Choroid plexus epithelial cell (primary cell): ENCODE data around the gene SLC25A21.
"Not testable (repeated sequence)": the region's sequence is repeated elsewhere in the genome, so short reads cannot be mapped to it uniquely, and the experiment has no call there.

ENCODE experiments used
- DNase-seq: peaks from one replicate; pipeline ENCODE4 v3.0.0-alpha.2; 2010; ENCODE audit warnings: low read depth
- H3K4me3 ChIP-seq: 2 replicates; pipeline ENCODE4 v1.5.1; 2011; ENCODE audit warnings: low read depth, mild to moderate bottlenecking, control low read depth, low read length, moderate library complexity
- CTCF ChIP-seq: conservative IDR thresholded peaks from 2 replicates; pipeline ENCODE4 v1.5.1; 2011; ENCODE audit warnings: low read depth, mild to moderate bottlenecking, control low read depth, inconsistent platforms, low read length, moderate library complexity

SLC25A21 gene

GRCh38 chr14:36816481-36816880, 355.9 kb downstream of the SLC25A21 start:
- H3K4me3 ChIP-seq: no peak overlapping the region
- no peak for DNase-seq
- TF ChIP-seq CTCF: no peak

DNA sequence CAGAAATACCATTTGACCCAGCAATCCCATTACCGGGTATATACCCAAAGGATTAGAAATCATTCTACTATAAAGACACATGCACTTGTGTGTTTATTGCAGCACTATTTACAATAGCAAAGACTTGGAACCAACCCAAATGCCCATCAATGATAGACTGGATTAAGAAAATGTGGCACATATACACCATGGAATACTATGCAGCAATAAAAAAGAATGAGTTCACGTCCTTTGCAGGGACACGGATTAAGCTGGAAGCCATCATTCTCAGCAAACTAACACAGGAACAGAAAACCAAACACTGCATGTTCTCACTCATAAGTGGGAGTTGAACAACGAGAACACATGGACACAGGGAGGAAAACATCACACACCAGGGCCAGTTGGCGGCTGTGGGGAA, 357.6 kb downstream of the SLC25A21 start:
- not testable (repeated sequence) for H3K4me3 ChIP-seq, DNase-seq

DNA sequence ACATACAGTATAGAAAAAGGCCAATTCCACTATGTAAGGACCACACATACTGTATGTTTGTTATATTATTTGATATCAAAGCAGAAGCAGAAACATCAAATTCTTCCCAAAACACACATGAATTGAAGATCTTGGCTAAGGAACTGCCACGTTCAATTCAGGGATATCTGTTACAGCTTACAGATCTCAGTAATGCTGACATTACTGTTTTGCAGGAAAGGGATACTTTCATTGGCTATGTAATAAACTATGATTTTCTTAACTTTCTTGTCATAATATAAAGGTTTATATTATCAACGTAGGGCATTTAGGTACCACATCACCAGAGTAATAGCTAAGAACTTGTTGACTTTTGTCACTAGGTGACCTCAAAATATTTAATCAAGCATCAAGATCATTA, 362.2 kb downstream of the SLC25A21 start:
- no peak for DNase-seq
- TF ChIP-seq CTCF: no peak
- no peak overlapping the region for H3K4me3 ChIP-seq

DNA sequence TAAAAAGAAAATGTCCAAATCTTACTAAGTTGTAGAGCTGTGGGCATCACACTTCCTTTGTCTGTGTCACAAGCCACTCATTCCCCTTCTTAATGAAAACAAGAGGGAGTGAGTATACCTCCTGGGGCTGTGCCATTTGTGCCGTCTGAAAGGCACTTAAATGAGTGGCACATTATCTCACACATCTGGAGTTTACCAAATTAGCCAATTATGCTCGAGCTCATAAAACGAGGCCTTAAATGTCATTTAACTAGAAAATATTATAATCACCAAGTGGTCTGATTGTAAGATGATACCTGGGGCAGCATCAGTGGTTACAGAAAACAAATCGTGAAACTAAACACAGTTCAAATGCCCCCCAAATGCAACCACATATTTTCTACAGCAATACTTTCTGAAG, 364.7 kb downstream of the SLC25A21 start:
- TF ChIP-seq CTCF: no peak
- H3K4me3 ChIP-seq: no peak overlapping the region

DNA sequence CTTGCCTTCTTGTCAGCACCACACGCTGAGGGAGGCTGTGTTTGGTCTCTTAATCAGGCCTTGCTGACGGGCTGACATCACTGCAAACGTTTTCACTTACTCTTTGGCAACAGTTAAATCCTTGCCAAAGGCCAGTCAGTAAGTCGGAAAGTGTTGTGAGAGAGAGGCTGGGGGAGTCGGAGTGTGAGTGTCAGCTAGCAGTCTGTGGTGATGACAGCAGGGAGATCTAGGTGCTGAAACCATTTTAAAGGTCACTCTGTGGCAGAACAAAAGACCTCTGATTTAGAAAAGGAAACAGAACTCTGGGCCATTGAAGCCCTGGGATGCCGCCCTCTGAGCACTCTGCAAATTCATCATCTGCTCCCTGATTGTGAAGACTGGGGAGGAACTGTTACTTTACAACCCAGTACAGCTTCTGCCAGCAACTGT, 367.3 kb downstream of the SLC25A21 start:
- H3K4me3 ChIP-seq: no peak overlapping the region
- TF ChIP-seq CTCF: no peak
- DNase-seq: peak; percentile 14

More for the DNA sequence above, 364.7 kb downstream of the SLC25A21 start:
- no peak for DNase-seq

DNA sequence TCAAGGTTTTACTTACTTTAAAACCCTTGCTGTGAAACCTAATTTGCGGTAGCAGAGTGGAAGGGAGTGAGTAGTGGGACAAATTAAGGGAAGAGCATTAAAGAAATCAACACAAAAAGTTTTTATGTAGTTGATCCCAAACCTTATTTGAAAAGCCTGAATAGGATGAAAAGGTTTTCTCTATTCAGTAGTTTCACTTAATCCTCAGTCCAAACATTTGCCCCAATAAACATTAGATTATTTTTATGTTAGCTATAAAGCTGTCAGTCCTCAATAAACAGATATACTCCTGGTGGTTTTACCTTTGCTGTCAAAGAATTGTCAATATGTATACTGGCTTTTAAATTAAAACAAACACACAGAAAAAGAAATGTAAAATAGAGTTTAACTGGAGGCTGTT, 374.8 kb downstream of the SLC25A21 start:
- DNase-seq: no peak
- TF ChIP-seq CTCF: no peak
- no peak overlapping the region for H3K4me3 ChIP-seq

DNA sequence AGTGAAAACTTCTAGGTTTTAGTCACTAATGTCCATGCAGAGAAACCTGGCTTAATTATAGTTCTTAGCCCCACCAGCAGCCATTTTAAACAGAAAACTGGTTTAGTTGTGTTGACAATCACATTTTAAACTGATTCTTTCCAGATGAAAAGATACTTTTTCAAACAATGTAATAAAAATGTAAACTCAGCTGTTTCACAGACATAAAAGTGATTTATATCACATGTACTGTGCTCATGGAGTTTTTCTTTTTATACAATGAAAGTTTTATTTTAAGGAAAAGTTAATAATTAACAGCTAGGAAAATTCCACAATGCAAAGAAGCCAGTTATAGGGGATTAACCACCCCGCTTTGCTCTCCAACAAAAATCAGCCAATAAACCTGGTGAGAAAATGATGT, 381.0 kb downstream of the SLC25A21 start:
- no peak overlapping the region for H3K4me3 ChIP-seq
- no peak for DNase-seq
- TF ChIP-seq CTCF: no peak

GRCh38 chr14:36785511-36785910, 386.9 kb downstream of the SLC25A21 start:
- H3K4me3 ChIP-seq: no peak overlapping the region
- no peak for DNase-seq
- no peak for TF ChIP-seq CTCF
